Upper lobe of left lung (tissue), 4 donors: ENCODE results near the gene C1orf232.

Experiments used
- POLR2A ChIP-seq, 4 donors: fragments of 450-650 bp; IDR thresholded peaks; one replicate each; pipeline ENCODE4 v1.5.1; 2016 to 2017; ENCODE audit warnings: antibody characterized with exemption in 4 of 4, mild to moderate bottlenecking in 2 of 4
- POLR2AphosphoS5 ChIP-seq, 2 donors: sonication (generic); formaldehyde crosslinking; IDR thresholded peaks; one replicate each; pipeline ENCODE4 v1.5.1; 2017; ENCODE audit warnings: antibody characterized with exemption in 2 of 2

DNA sequence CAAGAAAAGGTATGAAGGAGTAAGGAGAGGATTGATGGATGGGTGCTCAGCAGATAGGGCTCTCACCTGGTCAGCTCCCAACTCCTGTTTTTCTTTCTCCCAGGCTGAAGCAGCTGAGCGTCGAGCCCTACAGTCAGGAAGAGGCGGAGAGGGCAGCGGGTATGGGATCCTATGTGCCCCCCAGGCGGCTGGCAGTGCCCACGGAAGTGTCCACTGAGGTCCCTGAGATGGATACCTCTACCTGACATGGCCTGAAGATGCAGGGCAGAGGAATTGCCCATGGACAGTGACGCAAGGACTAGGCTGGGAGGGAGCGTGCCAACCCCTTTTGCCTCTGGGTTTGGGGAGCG, 1.7 kb upstream of the C1orf232 start:
- TF ChIP-seq POLR2A (IDR thresholded peaks at IDR 0.05) (no peak), POLR2AphosphoS5 (IDR thresholded peaks at IDR 0.05) (no peak)
